ENCODE data around the gene LAYN. TPM values are rescaled to one million over a fixed set of nuclear protein-coding genes. Genes with fewer than 3 reads are reported as not detected.

LAYN gene
- total and polyA plus RNA-seq, 2 of the 13 experiments (the other 11 are each of a cell fraction or from before 2014, with no cell fraction given): 0.17 TPM; not detected in 1

DNA sequence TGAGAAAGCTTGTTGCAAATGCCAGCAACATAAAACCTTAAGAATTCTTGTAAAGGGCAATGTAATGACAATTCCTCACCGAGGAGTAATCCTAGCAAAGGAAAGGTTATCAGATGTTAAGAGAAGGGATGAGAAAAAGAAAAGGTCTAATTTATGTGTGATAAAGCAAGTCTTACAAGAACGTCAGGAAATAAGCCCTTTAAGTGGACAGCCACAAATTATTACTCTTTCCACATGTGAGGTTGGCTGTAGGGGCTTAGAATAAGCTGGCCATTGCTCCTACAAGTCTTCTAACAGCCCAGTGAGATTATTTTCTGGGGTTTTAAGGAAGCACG, 9.3 kb downstream of the LAYN start (continued):
- TF ChIP-seq ZNF646 (CRISPR knock-in tag; IDR thresholded peaks at IDR 0.05) (no peak), U2AF1 (optimal IDR thresholded peaks at IDR 0.05; ENCODE audit: low read depth, low read length) (no peak), ZKSCAN1 (IDR thresholded peaks at IDR 0.05; ENCODE audit: low read length) (no peak), ZNF749 (CRISPR knock-in tag; IDR thresholded peaks at IDR 0.05; ENCODE audit: borderline replicate concordance) (no peak), AKNA (CRISPR knock-in tag; IDR thresholded peaks at IDR 0.05; ENCODE audit: borderline replicate concordance) (no peak), MATR3 (CRISPR knock-in tag; IDR thresholded peaks at IDR 0.05) (no peak), KLF11 (CRISPR knock-in tag; IDR thresholded peaks at IDR 0.05) (no peak)
- TF ChIP-seq, protein P1, sequence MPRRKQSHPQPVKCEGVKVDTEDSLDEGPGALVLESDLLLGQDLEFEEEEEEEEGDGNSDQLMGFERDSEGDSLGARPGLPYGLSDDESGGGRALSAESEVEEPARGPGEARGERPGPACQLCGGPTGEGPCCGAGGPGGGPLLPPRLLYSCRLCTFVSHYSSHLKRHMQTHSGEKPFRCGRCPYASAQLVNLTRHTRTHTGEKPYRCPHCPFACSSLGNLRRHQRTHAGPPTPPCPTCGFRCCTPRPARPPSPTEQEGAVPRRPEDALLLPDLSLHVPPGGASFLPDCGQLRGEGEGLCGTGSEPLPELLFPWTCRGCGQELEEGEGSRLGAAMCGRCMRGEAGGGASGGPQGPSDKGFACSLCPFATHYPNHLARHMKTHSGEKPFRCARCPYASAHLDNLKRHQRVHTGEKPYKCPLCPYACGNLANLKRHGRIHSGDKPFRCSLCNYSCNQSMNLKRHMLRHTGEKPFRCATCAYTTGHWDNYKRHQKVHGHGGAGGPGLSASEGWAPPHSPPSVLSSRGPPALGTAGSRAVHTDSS (CRISPR knock-in tag; conservative IDR thresholded peaks at IDR 0.05): no peak
- TF ChIP-seq, protein P2, sequence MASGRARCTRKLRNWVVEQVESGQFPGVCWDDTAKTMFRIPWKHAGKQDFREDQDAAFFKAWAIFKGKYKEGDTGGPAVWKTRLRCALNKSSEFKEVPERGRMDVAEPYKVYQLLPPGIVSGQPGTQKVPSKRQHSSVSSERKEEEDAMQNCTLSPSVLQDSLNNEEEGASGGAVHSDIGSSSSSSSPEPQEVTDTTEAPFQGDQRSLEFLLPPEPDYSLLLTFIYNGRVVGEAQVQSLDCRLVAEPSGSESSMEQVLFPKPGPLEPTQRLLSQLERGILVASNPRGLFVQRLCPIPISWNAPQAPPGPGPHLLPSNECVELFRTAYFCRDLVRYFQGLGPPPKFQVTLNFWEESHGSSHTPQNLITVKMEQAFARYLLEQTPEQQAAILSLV (CRISPR knock-in tag; IDR thresholded peaks at IDR 0.05; ENCODE audit: borderline replicate concordance): no peak
